Osteoblast (primary cell): Measurements from ENCODE around the gene GPC5. TPM values are rescaled to one million over a fixed set of nuclear protein-coding genes. Genes with fewer than 3 reads are reported as not detected.

Experiments used
- DNase-seq: peaks from one replicate; pipeline ENCODE4 v3.0.0; 2011; ENCODE audit warnings: low spot score, mixed read lengths; ENCODE audit not compliant: insufficient read length; ENCODE audit errors: missing footprints
- H2AFZ ChIP-seq: 2 replicates; pipeline ENCODE4 v1.6.0; 2011; ENCODE audit warnings: mild to moderate bottlenecking, low read length
- H3K27ac ChIP-seq: 2 replicates; pipeline ENCODE4 v1.5.1; 2011; ENCODE audit warnings: mild to moderate bottlenecking, low read depth, low read length, moderate library complexity
- H3K27me3 ChIP-seq: 2 replicates; pipeline ENCODE4 v1.6.0; 2012; ENCODE audit warnings: mild to moderate bottlenecking, control low read depth, inconsistent platforms, low read length, moderate library complexity; ENCODE audit not compliant: insufficient read depth
- H3K36me3 ChIP-seq: 2 replicates; pipeline ENCODE4 v1.5.1; 2011; ENCODE audit warnings: mild to moderate bottlenecking, low read length, control low read depth, moderate library complexity; ENCODE audit not compliant: insufficient read depth
- H3K4me1 ChIP-seq: 2 replicates; pipeline ENCODE4 v1.5.1; 2011; ENCODE audit warnings: mild to moderate bottlenecking, low read length, control low read depth, moderate library complexity; ENCODE audit not compliant: insufficient read depth
- H3K4me2 ChIP-seq: 2 replicates; pipeline ENCODE4 v1.6.0; 2011; ENCODE audit warnings: mild to moderate bottlenecking, low read length; ENCODE audit not compliant: insufficient read depth
- H3K4me3 ChIP-seq: fragments of 200-600 bp; sonication (generic); 3 replicates; pipeline ENCODE4 v1.5.1; 2012; ENCODE audit warnings: mild to moderate bottlenecking, low read length, inconsistent platforms; ENCODE audit not compliant: insufficient read depth
- H3K79me2 ChIP-seq: 2 replicates; pipeline ENCODE4 v1.6.0; 2012; ENCODE audit warnings: mild to moderate bottlenecking, low read length, control low read depth, inconsistent platforms; ENCODE audit not compliant: insufficient read depth
- H3K9me3 ChIP-seq: 2 replicates; pipeline ENCODE4 v1.5.1; 2011; ENCODE audit warnings: low read depth, low read length, control low read depth
- H4K20me1 ChIP-seq: 2 replicates; pipeline ENCODE4 v1.6.0; 2012; ENCODE audit warnings: mild to moderate bottlenecking, low read length, control low read depth; ENCODE audit not compliant: insufficient read depth
- CTCF ChIP-seq: IDR thresholded peaks from 2 replicates; pipeline ENCODE4 v1.5.1; 2011; ENCODE audit warnings: mild to moderate bottlenecking, low read depth, low read length, moderate library complexity; ENCODE audit errors: extremely low read depth
- total RNA-seq: library from RNA; depleted of rRNA; stranded (reverse); fragments of >200 nt; gene quantifications from 2 replicates; pipeline ENCODE4 v1.2.3, GENCODE V29; 2012

Gene GPC5
- total RNA-seq, 1 donor = 0.36 TPM

GRCh38 chr13:91836553-91836952 lies 438.1 kb downstream of the GPC5 start:
- Histone ChIP-seq H4K20me1 (no peaks in the 10 kb centered on the region), H3K36me3 (no peaks in the 10 kb centered on the region), H3K4me2 (no peak overlapping the region), H3K27me3 (no peaks in the 10 kb centered on the region), H3K27ac (no peak overlapping the region), H3K9me3 (no peaks in the 10 kb centered on the region), H3K4me1 (no peaks in the 10 kb centered on the region), H3K79me2 (no peaks in the 10 kb centered on the region), H2AFZ (no peak overlapping the region), H3K4me3 (no peak overlapping the region)
- no peak for TF ChIP-seq CTCF
- no peak for DNase-seq

- no peak overlapping the region for H3K4me3 ChIP-seq
- H3K4me2 ChIP-seq = no peak overlapping the region
- TF ChIP-seq CTCF = no peak
- H3K79me2 ChIP-seq = no peaks in the 10 kb centered on the region
- H3K27me3 ChIP-seq = no peaks in the 10 kb centered on the region
- no peaks in the 10 kb centered on the region for H3K9me3 ChIP-seq
- no peaks in the 10 kb centered on the region for H3K4me1 ChIP-seq
- no peaks in the 10 kb centered on the region for H4K20me1 ChIP-seq
- no peak overlapping the region for H3K27ac ChIP-seq
- H3K36me3 ChIP-seq = no peaks in the 10 kb centered on the region
- no peak for DNase-seq
- H2AFZ ChIP-seq = no peak overlapping the region
Measured at GRCh38 chr13:91845612-91846011, 447.2 kb downstream of the GPC5 start.

- TF ChIP-seq CTCF = no peak
- Histone ChIP-seq H3K4me3 (no peak overlapping the region), H3K36me3 (no peaks in the 10 kb centered on the region), H4K20me1 (no peaks in the 10 kb centered on the region), H3K4me1 (no peaks in the 10 kb centered on the region), H3K9me3 (no peaks in the 10 kb centered on the region), H3K4me2 (no peak overlapping the region), H3K27ac (no peak overlapping the region), H3K27me3 (no peaks in the 10 kb centered on the region), H2AFZ (no peak overlapping the region), H3K79me2 (no peaks in the 10 kb centered on the region)
- no peak for DNase-seq
Measured at GRCh38 chr13:91863699-91864098, 465.3 kb downstream of the GPC5 start.

- no peaks in the 10 kb centered on the region for H4K20me1 ChIP-seq
- no peaks in the 10 kb centered on the region for H3K4me1 ChIP-seq
- no peaks in the 10 kb centered on the region for H3K36me3 ChIP-seq
- H3K27me3 ChIP-seq = no peaks in the 10 kb centered on the region
- no peaks in the 10 kb centered on the region for H3K9me3 ChIP-seq
- no peak overlapping the region for H2AFZ ChIP-seq
- H3K79me2 ChIP-seq = no peaks in the 10 kb centered on the region
- H3K4me2 ChIP-seq = no peak overlapping the region
- H3K4me3 ChIP-seq = no peak overlapping the region
- no peak for DNase-seq
- H3K27ac ChIP-seq = no peak overlapping the region
- TF ChIP-seq CTCF = no peak
Measured at GRCh38 chr13:91868351-91868750, 469.9 kb downstream of the GPC5 start.
